PC-3 (cell line): Measurements from ENCODE around the gene KRT24.

Experiments used
- CTCF ChIP-seq: fragments of 300-600 bp; sonication (generic); conservative IDR thresholded peaks from 2 replicates; pipeline ENCODE4 v1.5.1; 2017; ENCODE audit warnings: antibody characterized with exemption, low read depth, mild to moderate bottlenecking, low read length
- EZH2 ChIP-seq: fragments of 300-600 bp; sonication (generic); IDR thresholded peaks from one replicate; pipeline ENCODE4 v1.6.1; 2017; ENCODE audit warnings: antibody characterized with exemption, mild to moderate bottlenecking, low read length; ENCODE audit not compliant: unreplicated experiment
- EZH2phosphoT487 ChIP-seq: fragments of 300-600 bp; sonication (generic); IDR thresholded peaks from 2 replicates; pipeline ENCODE4 v1.6.1; 2018; ENCODE audit warnings: mild to moderate bottlenecking, antibody characterized with exemption, low read length, borderline replicate concordance

GRCh38 chr17:40679523-40679907, 24.0 kb downstream of the KRT24 start:
- no peak for TF ChIP-seq CTCF
- TF ChIP-seq EZH2, result no peak
- TF ChIP-seq EZH2phosphoT487, result no peak
